ENCODE results near the gene DEFB123.

The DEFB123 gene

GRCh38 chr20:31489152-31489551 is 48.7 kb downstream of the DEFB123 start:
- DNase-seq (ENCODE audit: extremely low read depth, insufficient read length): no peak
- no peak overlapping the region for H3K4me3 ChIP-seq (replicated peaks; ENCODE audit: low read depth, low read length)
- no peaks in the 10 kb centered on the region; the same call in none of the 2 replicates for H3K27me3 ChIP-seq (replicated peaks; ENCODE audit: control insufficient read depth, insufficient read depth, low read length)
- no peak for TF ChIP-seq CTCF (IDR thresholded peaks at IDR 0.05; ENCODE audit: insufficient read depth, low read length, poor library complexity, severe bottlenecking)
- no peaks in the 10 kb centered on the region for H3K36me3 ChIP-seq (ENCODE audit: control insufficient read depth, insufficient read depth, low read length)

GRCh38 chr20:31490752-31491151 is 50.3 kb downstream of the DEFB123 start:
- no peaks in the 10 kb centered on the region for H3K36me3 ChIP-seq (ENCODE audit: control insufficient read depth, insufficient read depth, low read length)
- no peaks in the 10 kb centered on the region; the same call in 1 of the 2 replicates for H3K27me3 ChIP-seq (replicated peaks; ENCODE audit: control insufficient read depth, insufficient read depth, low read length)
- H3K4me3 ChIP-seq (replicated peaks; ENCODE audit: low read depth, low read length): no peak overlapping the region
- no peak for TF ChIP-seq CTCF (IDR thresholded peaks at IDR 0.05; ENCODE audit: insufficient read depth, low read length, poor library complexity, severe bottlenecking)
- no peak for DNase-seq (ENCODE audit: extremely low read depth, insufficient read length)

- peak; percentile 14 for TF ChIP-seq CTCF (IDR thresholded peaks at IDR 0.05; ENCODE audit: insufficient read depth, low read length, poor library complexity, severe bottlenecking)
- Histone ChIP-seq H3K4me3 (replicated peaks; ENCODE audit: low read depth, low read length) (no peak overlapping the region), H3K36me3 (ENCODE audit: control insufficient read depth, insufficient read depth, low read length) (no peaks in the 10 kb centered on the region), H3K27me3 (replicated peaks; ENCODE audit: control insufficient read depth, insufficient read depth, low read length) (no peaks in the 10 kb centered on the region; the same call in 1 of the 2 replicates)
- DNase-seq (ENCODE audit: extremely low read depth, insufficient read length): no peak
These were observed 53.7 kb downstream of the DEFB123 start for GRCh38 chr20:31494131-31494530.

GRCh38 chr20:31496761-31497295 is 56.4 kb downstream of the DEFB123 start:
- Histone ChIP-seq H3K36me3 (ENCODE audit: control insufficient read depth, insufficient read depth, low read length) (no peaks in the 10 kb centered on the region), H3K27me3 (replicated peaks; ENCODE audit: control insufficient read depth, insufficient read depth, low read length) (no peaks in the 10 kb centered on the region; the same call in 1 of the 2 replicates), H3K4me3 (replicated peaks; ENCODE audit: low read depth, low read length) (no peak overlapping the region)
- no peak for TF ChIP-seq CTCF (IDR thresholded peaks at IDR 0.05; ENCODE audit: insufficient read depth, low read length, poor library complexity, severe bottlenecking)
- no peak for DNase-seq (ENCODE audit: extremely low read depth, insufficient read length)

GRCh38 chr20:31497838-31498540 is 57.6 kb downstream of the DEFB123 start:
- Histone ChIP-seq H3K36me3 (ENCODE audit: control insufficient read depth, insufficient read depth, low read length) (no peaks in the 10 kb centered on the region), H3K27me3 (replicated peaks; ENCODE audit: control insufficient read depth, insufficient read depth, low read length) (no peaks in the 10 kb centered on the region; the same call in 1 of the 2 replicates), H3K4me3 (replicated peaks; ENCODE audit: low read depth, low read length) (no peak overlapping the region)
- no peak for DNase-seq (ENCODE audit: extremely low read depth, insufficient read length)
- TF ChIP-seq CTCF (IDR thresholded peaks at IDR 0.05; ENCODE audit: insufficient read depth, low read length, poor library complexity, severe bottlenecking): no peak
